HFFc6 (cell line): Measurements from ENCODE around the gene DGKH. TPM values are rescaled to one million over a fixed set of nuclear protein-coding genes. Genes with fewer than 3 reads are reported as not detected.

Experiments
- DNase-seq: peaks from one replicate; pipeline ENCODE4 v3.0.0-alpha.2; 2018
- H3K27ac Mint-ChIP-seq: 2 replicates; pipeline ENCODE4 v1.8.0; 2020; ENCODE audit warnings: mild to moderate bottlenecking, mixed read lengths
- H3K27me3 Mint-ChIP-seq: 2 replicates; pipeline ENCODE4 v1.8.0; 2021; ENCODE audit warnings: mild to moderate bottlenecking, moderate library complexity, mixed read lengths; ENCODE audit not compliant: insufficient read depth
- H3K36me3 Mint-ChIP-seq: 2 replicates; pipeline ENCODE4 v1.8.0; 2021; ENCODE audit warnings: low read depth, mixed read lengths
- H3K4me1 Mint-ChIP-seq: 2 replicates; pipeline ENCODE4 v1.8.0; 2020; ENCODE audit warnings: low read depth, mixed read lengths
- H3K4me3 Mint-ChIP-seq: 2 replicates; pipeline ENCODE4 v1.8.0; 2020; ENCODE audit warnings: mild to moderate bottlenecking, moderate library complexity, mixed read lengths
- H3K9me3 Mint-ChIP-seq: 2 replicates; pipeline ENCODE4 v1.8.0; 2020; ENCODE audit warnings: mild to moderate bottlenecking, mixed read lengths
- total RNA-seq, 6 experiments: library from RNA; stranded (reverse); fragmentation: NEBNext Ultra II Directional; extraction: Animal tissue kit (Norgen Biotek cat#: 25700); gene quantifications; 2 replicates in 1 of 6; 3 replicates in 5 of 6; pipeline ENCODE4 v1.2.3, GENCODE V29; 2021
- TF ChIP-seq, protein P1 (sequence below): fragments of 200-600 bp; sonication (generic); IDR thresholded peaks from 2 replicates; pipeline ENCODE4 v1.5.0; 2021; ENCODE audit warnings: antibody characterized with exemption, mild to moderate bottlenecking

Gene DGKH
- total RNA-seq, 6 experiments from 2014 or later = 6.9 to 8.7 (median 7.8) TPM

DNA sequence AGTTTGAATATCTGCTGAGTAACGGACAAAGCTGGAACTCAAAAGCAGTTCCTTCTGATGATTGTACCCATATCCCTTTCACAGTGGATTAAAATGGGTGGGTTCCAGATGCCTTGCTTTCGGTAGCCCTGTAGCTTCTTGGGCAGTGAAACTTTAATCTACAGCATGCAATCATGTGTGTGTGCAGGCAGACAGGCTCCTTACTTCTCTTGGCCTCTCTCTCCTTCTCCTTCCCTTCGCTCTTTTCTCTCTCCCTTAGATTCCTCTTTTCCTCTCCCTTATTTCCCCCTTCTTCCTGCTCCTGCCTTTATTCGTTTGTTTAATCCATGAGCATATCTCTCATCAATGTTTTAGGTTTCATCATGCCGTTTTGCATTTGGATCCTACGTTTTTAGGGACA, 8.1 kb downstream of the DGKH start:
- H3K4me3 Mint-ChIP-seq = no peak overlapping the region
- TF ChIP-seq, protein P1, sequence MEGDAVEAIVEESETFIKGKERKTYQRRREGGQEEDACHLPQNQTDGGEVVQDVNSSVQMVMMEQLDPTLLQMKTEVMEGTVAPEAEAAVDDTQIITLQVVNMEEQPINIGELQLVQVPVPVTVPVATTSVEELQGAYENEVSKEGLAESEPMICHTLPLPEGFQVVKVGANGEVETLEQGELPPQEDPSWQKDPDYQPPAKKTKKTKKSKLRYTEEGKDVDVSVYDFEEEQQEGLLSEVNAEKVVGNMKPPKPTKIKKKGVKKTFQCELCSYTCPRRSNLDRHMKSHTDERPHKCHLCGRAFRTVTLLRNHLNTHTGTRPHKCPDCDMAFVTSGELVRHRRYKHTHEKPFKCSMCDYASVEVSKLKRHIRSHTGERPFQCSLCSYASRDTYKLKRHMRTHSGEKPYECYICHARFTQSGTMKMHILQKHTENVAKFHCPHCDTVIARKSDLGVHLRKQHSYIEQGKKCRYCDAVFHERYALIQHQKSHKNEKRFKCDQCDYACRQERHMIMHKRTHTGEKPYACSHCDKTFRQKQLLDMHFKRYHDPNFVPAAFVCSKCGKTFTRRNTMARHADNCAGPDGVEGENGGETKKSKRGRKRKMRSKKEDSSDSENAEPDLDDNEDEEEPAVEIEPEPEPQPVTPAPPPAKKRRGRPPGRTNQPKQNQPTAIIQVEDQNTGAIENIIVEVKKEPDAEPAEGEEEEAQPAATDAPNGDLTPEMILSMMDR = no peak
- peaks cover 24% of the 10 kb centered on the region for H3K36me3 Mint-ChIP-seq
- H3K9me3 Mint-ChIP-seq = no peaks in the 10 kb centered on the region
- DNase-seq = no peak
- H3K27me3 Mint-ChIP-seq = no peaks in the 10 kb centered on the region
- no peak overlapping the region for H3K27ac Mint-ChIP-seq
- peaks cover 7% of the 10 kb centered on the region; the same call in 1 of the 2 replicates for H3K4me1 Mint-ChIP-seq

DNA sequence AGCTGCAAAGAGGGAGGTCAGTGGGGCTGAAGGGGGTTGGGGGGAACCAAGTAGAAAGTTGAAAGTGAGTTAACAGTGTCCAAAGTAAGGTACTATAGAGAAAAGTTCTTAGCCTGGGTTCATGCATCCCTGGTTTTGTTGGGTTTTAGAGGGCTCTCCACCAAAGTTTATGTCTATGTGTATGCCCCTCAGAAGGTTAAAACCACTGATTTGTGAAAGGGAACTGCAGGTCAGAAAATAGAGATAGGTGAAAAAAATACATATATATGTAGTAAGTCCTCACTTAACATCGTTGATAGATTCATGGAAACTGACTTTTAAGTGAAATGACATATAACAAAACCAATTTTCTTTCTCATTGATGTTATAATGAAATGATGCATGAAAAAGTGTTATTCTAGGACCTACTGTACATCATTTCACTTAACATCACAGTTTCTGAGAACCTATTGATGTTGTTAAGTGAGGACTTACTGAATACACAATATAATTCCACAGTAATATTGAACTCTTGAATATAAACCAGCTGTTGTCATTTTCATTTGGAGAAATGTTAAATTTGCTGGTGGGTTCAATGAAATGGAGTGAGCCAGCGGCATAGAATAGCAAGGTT, 9.6 kb downstream of the DGKH start:
- no peaks in the 10 kb centered on the region for H3K9me3 Mint-ChIP-seq
- H3K27ac Mint-ChIP-seq = no peak overlapping the region
- no peak for DNase-seq
- TF ChIP-seq, protein P1 = no peak
- peaks cover 26% of the 10 kb centered on the region for H3K36me3 Mint-ChIP-seq
- peaks cover 9% of the 10 kb centered on the region for H3K4me1 Mint-ChIP-seq
- no peak overlapping the region for H3K4me3 Mint-ChIP-seq
- H3K27me3 Mint-ChIP-seq = no peaks in the 10 kb centered on the region

DNA sequence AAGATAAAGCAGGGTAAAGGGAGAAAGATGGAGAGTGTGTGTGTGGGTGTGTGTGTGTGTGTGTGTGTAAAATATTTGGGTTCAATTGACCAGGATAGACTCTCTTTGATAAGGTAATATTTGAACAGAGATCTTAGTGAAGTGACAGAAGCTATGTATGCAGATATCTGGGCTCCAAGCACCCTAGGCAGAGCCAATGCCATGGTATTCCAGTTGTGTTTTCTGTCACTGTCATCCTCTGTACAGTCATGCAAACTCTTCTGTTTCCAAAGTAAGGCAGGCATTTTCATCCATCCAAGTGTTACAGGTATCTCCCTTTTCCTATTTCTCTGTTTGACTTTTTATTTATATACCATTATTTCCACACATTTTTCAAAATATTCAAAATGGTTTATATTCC, 13.5 kb downstream of the DGKH start:
- H3K4me1 Mint-ChIP-seq = peaks cover 45% of the 10 kb centered on the region

DNA sequence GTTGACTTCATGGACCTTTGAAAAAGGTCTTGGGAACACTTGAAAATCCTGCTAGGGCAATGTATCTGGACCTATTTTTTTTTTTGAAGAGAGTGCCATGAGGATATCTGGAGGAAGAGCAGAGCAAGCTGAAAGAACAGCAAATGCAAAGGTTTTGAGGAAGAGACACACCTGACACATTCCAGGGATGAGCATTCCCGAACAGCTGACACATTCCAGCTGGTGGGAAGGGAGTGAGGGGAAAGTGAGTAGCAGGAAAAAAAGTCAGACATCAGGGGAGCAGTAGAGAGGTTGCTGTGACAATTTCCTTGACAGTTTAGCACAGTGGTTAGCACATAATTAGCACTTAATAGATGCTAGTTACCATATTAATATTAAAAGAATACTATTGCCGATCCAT, 14.7 kb downstream of the DGKH start:
- DNase-seq = no peak
- Mint-ChIP-seq H3K36me3 (peaks cover 38% of the 10 kb centered on the region), H3K4me3 (no peak overlapping the region), H3K9me3 (no peaks in the 10 kb centered on the region), H3K27me3 (no peaks in the 10 kb centered on the region), H3K4me1 (peaks cover 52% of the 10 kb centered on the region), H3K27ac (no peak overlapping the region)
- TF ChIP-seq, protein P1 = no peak

More for the DNA sequence above, 13.5 kb downstream of the DGKH start:
- H3K27ac Mint-ChIP-seq = no peak overlapping the region
- peaks cover 38% of the 10 kb centered on the region for H3K36me3 Mint-ChIP-seq
- TF ChIP-seq, protein P1 = no peak
- no peak for DNase-seq
- H3K27me3 Mint-ChIP-seq = no peaks in the 10 kb centered on the region
- H3K4me3 Mint-ChIP-seq = no peak overlapping the region
- no peaks in the 10 kb centered on the region for H3K9me3 Mint-ChIP-seq

DNA sequence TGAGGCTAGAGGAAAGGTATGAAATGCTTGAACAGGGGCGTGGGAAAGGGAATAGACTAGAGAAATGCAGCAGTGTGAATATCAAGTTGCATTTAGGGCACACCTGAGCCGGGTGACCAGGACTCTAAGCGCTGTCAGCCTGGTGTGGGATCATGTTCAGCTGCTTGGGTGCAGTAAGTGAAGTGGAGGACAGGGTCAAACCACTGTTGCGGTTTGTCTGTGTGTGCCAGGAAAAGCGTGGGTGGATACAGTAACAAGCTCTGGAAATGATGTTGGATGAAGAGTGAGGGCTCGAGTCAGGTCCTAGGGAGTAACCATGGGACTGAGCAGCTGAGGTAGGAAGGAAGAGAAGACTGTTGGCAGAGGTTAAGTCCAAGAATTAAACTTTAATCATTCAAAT, 15.8 kb downstream of the DGKH start:
- peaks cover 64% of the 10 kb centered on the region for H3K4me1 Mint-ChIP-seq
- 0 out of 2 replicates have a peak overlapping the region, but pooled peaks have one; percentile 1 for H3K27ac Mint-ChIP-seq

More for the DNA sequence above, 15.8 kb downstream of the DGKH start:
- peak; percentile 43 for DNase-seq
- H3K9me3 Mint-ChIP-seq = no peaks in the 10 kb centered on the region
- TF ChIP-seq, protein P1 = no peak
- H3K27me3 Mint-ChIP-seq = no peaks in the 10 kb centered on the region
- H3K36me3 Mint-ChIP-seq = peaks cover 32% of the 10 kb centered on the region
- H3K4me3 Mint-ChIP-seq = peak overlapping the region; percentile 21
